ENCODE measurements around the gene GLB1L. TPM values are rescaled to one million over a fixed set of nuclear protein-coding genes. Genes with fewer than 3 reads are reported as not detected.

GLB1L gene
- total RNA-seq, 1 donor from 2014 or later: 16.1 TPM

DNA sequence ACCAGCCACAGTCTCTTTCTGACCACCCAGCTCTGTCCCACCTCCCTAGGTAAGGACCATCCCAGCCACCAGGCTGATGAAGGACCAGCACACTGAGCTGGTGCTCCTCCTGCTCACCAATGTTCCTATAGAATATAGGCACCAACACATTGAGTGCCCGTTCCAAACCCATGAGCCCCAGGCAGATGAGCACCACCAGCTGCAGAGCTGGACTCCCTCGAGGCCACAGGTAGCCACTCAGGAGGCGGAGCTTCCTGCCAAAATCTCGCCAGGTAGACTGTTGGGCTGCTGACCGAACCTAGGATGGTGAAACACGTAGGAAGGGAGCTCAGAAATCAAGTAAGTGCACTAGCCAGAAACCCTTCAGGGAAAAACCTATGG, 28.7 kb downstream of the GLB1L start:
- Mint-ChIP-seq H3K9me3 (no peaks in the 10 kb centered on the region), H3K4me3 (peak overlapping the region; percentile 67), H3K4me1 (ENCODE audit: unreplicated experiment) (peaks cover 18% of the 10 kb centered on the region), H3K27me3 (no peaks in the 10 kb centered on the region), H3K36me3 (peaks cover 7% of the 10 kb centered on the region), H3K27ac (peak overlapping the region; percentile 52)
- TF ChIP-seq, protein P1, sequence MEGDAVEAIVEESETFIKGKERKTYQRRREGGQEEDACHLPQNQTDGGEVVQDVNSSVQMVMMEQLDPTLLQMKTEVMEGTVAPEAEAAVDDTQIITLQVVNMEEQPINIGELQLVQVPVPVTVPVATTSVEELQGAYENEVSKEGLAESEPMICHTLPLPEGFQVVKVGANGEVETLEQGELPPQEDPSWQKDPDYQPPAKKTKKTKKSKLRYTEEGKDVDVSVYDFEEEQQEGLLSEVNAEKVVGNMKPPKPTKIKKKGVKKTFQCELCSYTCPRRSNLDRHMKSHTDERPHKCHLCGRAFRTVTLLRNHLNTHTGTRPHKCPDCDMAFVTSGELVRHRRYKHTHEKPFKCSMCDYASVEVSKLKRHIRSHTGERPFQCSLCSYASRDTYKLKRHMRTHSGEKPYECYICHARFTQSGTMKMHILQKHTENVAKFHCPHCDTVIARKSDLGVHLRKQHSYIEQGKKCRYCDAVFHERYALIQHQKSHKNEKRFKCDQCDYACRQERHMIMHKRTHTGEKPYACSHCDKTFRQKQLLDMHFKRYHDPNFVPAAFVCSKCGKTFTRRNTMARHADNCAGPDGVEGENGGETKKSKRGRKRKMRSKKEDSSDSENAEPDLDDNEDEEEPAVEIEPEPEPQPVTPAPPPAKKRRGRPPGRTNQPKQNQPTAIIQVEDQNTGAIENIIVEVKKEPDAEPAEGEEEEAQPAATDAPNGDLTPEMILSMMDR (conservative IDR thresholded peaks at IDR 0.05): no peak
- no peak for DNase-seq (ENCODE audit: extremely low spot score, unreplicated experiment)

DNA sequence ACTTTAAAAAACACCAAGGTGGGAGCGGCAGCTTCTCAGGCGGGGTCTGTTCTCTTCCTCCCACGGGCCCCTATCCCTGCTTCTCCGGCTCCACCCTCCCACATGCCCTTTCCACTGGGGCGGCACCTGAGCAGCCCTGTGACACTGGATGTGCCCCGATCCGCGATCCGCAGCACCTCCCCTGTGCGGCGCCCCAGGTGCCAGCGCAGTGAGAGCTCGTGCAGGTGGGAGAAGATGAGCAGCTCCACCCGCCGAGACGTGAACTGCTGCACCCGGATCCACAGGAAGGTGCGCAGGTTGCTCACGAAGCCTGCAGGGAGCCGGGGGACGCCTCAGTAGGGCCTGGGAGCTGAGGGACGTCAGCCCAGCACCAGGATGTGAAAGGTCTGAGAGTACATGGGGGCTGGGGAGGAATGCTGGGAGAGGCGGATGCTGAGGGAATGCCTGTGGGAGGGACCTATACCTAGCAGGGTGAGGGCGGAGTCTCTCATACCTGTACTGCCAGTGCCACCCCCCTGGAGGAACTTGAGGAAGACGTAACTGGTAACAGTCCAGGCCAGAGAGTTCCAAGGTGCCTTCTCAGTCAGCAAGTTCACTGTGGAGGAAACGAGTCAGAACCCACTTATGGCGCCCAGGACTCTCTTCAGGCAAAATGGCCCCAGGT, 29.2 kb downstream of the GLB1L start:
- Mint-ChIP-seq H3K9me3 (no peaks in the 10 kb centered on the region), H3K27me3 (no peaks in the 10 kb centered on the region), H3K4me1 (ENCODE audit: unreplicated experiment) (peaks cover 18% of the 10 kb centered on the region), H3K27ac (peak overlapping the region; percentile 52), H3K36me3 (peaks cover 3% of the 10 kb centered on the region), H3K4me3 (peak overlapping the region; percentile 22)
- DNase-seq (ENCODE audit: extremely low spot score, unreplicated experiment): no peak
- TF ChIP-seq, protein P1 (conservative IDR thresholded peaks at IDR 0.05): no peak

DNA sequence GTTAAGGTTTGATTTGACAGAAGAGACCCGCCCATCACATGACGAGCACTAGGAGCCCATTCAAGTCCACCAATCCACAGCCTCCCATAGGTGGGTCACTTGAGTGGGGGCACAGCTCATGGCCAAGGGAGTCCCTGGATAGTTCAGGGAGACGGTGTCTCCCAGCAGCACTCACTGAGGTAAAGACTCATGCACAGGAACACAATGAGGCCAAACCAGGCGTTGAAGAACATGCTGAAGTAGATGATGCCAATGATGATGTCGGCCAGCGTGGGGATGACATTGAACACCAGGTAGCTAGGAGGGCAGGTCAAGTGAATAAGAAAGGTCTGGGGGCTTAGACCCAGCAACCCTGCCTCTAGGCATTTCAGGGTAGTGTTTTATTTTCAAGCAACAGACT, 30.5 kb downstream of the GLB1L start:
- Mint-ChIP-seq H3K4me1 (ENCODE audit: unreplicated experiment) (peaks cover 18% of the 10 kb centered on the region), H3K36me3 (peaks cover 3% of the 10 kb centered on the region), H3K4me3 (no peak overlapping the region), H3K27ac (no peak overlapping the region), H3K9me3 (no peaks in the 10 kb centered on the region), H3K27me3 (no peaks in the 10 kb centered on the region)
- no peak for DNase-seq (ENCODE audit: extremely low spot score, unreplicated experiment)
- TF ChIP-seq, protein P1 (conservative IDR thresholded peaks at IDR 0.05): no peak

DNA sequence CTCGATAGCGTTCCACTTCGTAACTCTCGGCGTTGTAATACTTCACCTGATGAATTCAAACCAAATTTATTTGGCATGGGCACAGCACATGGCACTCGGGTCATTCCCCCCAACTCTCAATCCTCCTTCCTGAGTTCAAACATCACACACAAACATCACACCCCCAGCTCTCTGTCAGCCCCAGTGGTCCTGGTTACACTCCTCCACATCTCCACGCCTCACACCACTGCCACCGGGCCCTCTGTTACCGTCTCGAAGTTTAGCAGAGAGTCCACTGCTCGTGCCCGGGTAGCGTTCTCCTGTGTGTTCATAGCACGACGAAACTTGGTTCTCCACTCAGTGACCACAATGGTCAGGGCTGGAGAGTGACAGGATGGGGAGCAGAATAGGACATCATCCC, 31.1 kb downstream of the GLB1L start:
- H3K27me3 Mint-ChIP-seq: no peaks in the 10 kb centered on the region
- no peak overlapping the region for H3K4me3 Mint-ChIP-seq
- no peak overlapping the region for H3K27ac Mint-ChIP-seq
- H3K36me3 Mint-ChIP-seq: no peaks in the 10 kb centered on the region
- no peaks in the 10 kb centered on the region for H3K9me3 Mint-ChIP-seq
- DNase-seq (ENCODE audit: extremely low spot score, unreplicated experiment): no peak
- peaks cover 14% of the 10 kb centered on the region for H3K4me1 Mint-ChIP-seq (ENCODE audit: unreplicated experiment)
- TF ChIP-seq, protein P1 (conservative IDR thresholded peaks at IDR 0.05): no peak

DNA sequence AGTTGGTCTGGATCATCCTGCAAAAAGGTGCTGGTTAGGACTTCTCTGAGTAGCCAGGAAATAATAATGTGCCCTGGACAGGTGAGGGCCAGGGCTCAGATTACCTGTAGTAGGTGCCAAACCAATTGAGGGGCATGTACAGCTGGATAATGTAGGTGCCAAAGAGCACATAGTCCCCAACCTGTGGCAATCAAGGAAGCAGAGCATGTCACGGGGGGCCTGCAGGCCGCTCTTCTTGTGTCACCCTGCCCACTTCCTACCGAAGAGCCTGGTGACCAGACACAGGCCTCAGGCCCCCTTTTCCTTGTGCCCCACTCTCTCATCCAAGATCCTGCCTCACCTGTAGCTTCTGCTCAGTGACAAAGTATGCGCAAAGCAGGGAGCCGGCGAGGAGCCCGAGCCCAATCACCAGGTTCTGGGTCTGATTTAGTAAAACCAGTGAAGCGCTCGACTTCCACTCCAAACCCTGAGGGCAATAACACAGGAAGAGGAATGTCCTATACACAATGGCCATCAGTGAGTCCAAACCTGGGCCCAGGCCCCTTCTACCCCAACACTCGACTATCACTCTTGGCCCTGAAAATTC, 31.7 kb downstream of the GLB1L start:
- DNase-seq (ENCODE audit: extremely low spot score, unreplicated experiment): no peak
- H3K4me3 Mint-ChIP-seq: no peak overlapping the region
- TF ChIP-seq, protein P1 (conservative IDR thresholded peaks at IDR 0.05): no peak
- no peaks in the 10 kb centered on the region for H3K36me3 Mint-ChIP-seq
- peaks cover 11% of the 10 kb centered on the region for H3K4me1 Mint-ChIP-seq (ENCODE audit: unreplicated experiment)
- no peak overlapping the region for H3K27ac Mint-ChIP-seq
- no peaks in the 10 kb centered on the region for H3K27me3 Mint-ChIP-seq
- H3K9me3 Mint-ChIP-seq: no peaks in the 10 kb centered on the region
